Fibroblast of skin of abdomen (primary cell): ENCODE results near the gene ECT2L. TPM values are rescaled to one million over a fixed set of nuclear protein-coding genes. Genes with fewer than 3 reads are reported as not detected.
A peak's percentile ranks its signal among the peaks of the same experiment; 100 is the strongest.

Source experiments
- DNase-seq: peaks from one replicate; pipeline ENCODE4 v3.0.0-alpha.2; 2013
- polyA plus RNA-seq, 2 experiments: library from polyadenylated mRNA; unstranded; fragments of 120-200 nt; gene quantifications; one replicate each; pipeline ENCODE4 v1.2.1, GENCODE V29; 2013; ENCODE audit not compliant: insufficient read length in 2 of 2

The ECT2L gene, protein sequence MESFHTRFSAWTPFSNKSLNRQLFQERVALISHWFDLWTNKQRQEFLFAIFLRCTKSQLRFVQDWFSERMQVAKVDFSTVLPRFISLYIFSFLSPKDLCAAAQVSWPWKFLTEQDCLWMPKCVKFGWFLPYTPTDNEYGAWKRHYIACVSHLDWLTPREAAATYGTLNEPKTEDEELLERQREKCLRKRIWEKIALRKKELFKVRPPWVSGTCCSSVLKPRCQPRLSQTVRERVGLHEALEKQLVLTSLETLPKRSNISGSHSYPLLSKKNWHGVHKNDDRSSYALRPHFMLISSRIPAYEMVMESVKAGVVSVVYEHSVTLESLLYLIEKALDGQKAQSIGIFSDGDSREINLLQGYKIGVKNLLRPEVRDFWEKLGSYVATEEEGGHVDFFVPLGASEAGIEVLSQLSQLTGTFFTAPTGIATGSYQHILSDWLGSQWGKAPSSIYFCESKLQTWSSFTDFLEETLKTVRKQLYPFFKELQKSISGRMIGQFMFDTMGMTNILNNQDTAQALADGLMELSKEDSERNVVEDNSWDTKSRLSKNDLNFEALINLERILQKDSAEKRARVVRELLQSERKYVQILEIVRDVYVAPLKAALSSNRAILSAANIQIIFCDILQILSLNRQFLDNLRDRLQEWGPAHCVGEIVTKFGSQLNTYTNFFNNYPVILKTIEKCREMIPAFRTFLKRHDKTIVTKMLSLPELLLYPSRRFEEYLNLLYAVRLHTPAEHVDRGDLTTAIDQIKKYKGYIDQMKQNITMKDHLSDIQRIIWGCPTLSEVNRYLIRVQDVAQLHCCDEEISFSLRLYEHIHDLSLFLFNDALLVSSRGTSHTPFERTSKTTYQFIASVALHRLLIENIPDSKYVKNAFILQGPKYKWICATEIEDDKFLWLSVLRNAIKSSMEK
- polyA plus RNA-seq (2013, experiment 1 of 2; ENCODE audit: insufficient read length), result 0.05 TPM
- 0.04 TPM for polyA plus RNA-seq (2013, experiment 2 of 2; ENCODE audit: insufficient read length)

DNA sequence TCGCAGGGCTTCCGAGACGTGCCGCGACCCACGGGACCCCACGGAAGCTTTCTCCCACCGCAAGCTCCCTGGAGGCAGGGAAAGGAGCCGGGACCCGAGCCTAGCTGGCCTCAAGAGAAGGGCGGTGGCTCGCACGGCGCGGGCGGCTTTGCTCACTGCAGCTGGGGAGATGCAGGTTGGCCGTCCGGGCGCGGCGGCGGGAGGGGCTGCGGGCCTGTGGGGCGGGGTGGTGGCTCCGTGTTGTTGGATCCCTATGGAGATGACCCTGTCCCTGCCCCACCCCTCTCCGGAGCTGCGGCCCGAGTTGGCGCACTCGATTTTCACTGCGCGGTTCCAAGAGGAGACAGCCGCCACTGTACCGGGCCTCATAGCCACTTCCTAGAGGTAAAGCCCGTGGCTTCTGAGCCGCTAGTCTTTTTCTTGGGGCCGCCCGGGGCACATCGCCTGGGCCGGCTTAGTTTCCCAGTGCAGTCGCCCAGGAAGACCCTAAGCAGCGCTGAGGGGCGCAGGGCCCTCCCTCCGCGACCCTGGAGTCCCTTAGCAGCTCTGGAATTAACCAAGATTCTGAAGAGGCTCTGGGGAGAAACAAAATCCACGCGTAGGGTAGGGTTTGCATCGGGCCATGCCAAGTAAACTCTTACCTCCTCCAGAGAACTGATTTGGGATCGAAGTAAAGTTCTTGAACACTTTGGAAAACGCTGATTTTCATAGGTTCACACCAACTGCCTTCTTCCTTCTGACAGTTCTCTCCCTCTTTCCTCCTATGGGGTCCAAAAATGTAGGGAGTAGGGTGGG lies at the start of gene ECT2L:
ECT2L (plus strand) TSS at position 279 of the 795 bp plus-strand sequence. CDS start 17,188 bp downstream, outside the sequence.
- no peak for DNase-seq

GRCh38 chr6:138752017-138752416 lies 43.9 kb upstream of the ECT2L start:
- DNase-seq, result no peak

GRCh38 chr6:138757136-138757535 lies 38.8 kb upstream of the ECT2L start:
- DNase-seq, result peak; percentile 9

GRCh38 chr6:138765896-138766655 lies 29.8 kb upstream of the ECT2L start:
- DNase-seq, result peak; percentile 33

GRCh38 chr6:138769102-138769676 lies 26.7 kb upstream of the ECT2L start:
- no peak for DNase-seq

GRCh38 chr6:138772596-138773176 lies 23.2 kb upstream of the ECT2L start:
- DNase-seq, result no peak

DNA sequence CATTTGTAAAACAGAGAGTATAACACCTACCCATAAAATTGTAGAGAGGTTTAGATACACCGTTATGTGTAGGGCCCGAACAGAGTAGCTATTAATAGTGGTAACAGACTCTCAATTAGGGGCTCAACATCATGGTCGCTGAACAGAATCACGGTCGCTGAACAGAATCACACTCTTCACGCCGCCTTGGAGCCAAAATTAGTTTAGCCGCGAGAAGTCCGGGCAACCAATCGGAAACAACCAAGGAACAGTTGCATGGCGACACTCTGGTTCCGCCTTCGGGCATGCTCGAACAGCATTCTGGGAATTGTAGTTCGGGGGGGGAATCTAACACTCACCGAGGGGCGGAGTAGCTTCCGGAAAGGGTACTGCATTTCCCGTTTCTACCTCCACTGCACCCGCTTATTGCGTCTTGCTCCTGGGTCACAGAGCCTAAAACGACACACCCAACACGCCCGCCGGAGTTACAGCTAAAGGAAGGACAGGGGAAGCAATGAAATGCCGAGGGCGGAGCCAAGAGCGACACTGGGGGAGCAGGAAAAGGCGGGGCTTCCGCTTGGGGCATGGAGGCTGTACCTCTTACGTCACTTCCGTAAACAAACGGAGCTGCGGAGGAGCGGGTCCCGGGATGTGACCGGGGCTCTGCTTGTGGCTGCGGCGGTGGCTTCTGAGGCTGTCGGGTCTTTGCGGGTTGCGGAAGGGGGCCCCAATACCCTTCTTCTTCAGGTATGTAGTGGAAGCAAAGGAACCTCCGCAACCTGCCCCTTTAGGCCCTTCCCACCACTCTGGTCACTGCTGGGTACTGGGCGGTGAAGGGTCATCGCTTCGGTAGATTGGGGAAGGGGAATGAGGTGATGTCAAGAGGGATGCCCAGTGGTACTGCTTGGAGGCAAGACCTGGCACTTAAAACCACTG lies 22.5 kb upstream of the ECT2L start, which contains the start of gene CCDC28A:
CCDC28A (plus strand) TSS at position 593 of the 915 bp plus-strand sequence. CDS start 2,352 bp downstream, outside the sequence.
- DNase-seq, result peak; percentile 95

- DNase-seq, result no peak
Measured at GRCh38 chr6:138774370-138774769, 21.5 kb upstream of the ECT2L start.

- no peak for DNase-seq
Measured at GRCh38 chr6:138776659-138777058, 19.2 kb upstream of the ECT2L start.

GRCh38 chr6:138778331-138778730 lies 17.6 kb upstream of the ECT2L start:
- no peak for DNase-seq

GRCh38 chr6:138782243-138782642 lies 13.6 kb upstream of the ECT2L start:
- no peak for DNase-seq

GRCh38 chr6:138785079-138785478 lies 10.8 kb upstream of the ECT2L start:
- no peak for DNase-seq

DNA sequence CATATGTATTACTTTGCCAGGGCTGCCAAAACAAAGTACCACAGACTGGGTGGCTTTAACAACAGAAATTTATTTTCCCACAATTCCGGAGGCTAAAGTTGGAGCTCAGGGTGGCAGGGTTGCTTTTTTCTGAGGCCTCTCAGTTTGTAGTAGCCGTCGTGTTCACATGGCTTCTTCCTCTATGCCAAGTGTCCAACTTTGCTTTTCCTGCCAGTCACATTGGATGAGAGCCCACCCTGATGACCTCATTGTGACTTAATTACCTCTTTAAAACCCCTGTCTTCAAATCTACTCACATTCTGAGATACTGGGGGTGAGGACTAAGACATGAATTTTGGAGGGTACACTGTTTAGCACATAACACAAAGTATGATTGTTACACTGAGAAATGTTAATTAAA lies 9.9 kb upstream of the ECT2L start:
- DNase-seq, result no peak

- DNase-seq, result no peak
Measured at GRCh38 chr6:138787138-138787537, 8.7 kb upstream of the ECT2L start.

GRCh38 chr6:138796771-138797170 lies 884 bp downstream of the ECT2L start:
- no peak for DNase-seq

DNA sequence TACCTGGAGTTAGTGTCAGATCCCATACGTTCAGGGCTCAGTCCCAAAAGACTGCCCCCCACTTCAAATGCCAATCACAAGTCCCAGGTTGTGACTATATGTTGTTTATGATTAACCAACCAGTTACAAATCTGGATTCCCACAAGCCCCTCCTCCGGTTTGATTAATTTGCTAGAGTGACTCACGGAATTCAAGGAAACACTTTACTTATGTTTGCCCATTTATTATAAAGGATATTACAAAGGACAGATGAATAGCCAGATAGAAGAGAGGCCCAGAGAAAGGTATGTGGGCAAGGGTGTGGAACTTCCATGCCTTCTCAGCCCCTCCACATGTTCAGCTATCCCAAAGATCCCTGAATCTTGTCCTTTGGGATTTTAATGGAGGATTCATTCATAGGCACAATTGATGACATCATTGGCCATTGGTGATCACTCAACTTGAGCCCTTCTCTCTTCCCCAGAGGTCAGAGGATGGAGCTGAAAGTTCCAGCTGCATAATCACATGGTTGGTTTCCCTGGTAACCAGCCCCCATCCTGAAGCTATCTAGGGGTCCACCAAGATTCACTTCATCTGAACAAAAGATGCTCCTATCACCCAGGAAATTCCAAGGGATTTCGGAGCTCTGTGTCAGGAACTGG lies 2.0 kb downstream of the ECT2L start:
- no peak for DNase-seq

DNA sequence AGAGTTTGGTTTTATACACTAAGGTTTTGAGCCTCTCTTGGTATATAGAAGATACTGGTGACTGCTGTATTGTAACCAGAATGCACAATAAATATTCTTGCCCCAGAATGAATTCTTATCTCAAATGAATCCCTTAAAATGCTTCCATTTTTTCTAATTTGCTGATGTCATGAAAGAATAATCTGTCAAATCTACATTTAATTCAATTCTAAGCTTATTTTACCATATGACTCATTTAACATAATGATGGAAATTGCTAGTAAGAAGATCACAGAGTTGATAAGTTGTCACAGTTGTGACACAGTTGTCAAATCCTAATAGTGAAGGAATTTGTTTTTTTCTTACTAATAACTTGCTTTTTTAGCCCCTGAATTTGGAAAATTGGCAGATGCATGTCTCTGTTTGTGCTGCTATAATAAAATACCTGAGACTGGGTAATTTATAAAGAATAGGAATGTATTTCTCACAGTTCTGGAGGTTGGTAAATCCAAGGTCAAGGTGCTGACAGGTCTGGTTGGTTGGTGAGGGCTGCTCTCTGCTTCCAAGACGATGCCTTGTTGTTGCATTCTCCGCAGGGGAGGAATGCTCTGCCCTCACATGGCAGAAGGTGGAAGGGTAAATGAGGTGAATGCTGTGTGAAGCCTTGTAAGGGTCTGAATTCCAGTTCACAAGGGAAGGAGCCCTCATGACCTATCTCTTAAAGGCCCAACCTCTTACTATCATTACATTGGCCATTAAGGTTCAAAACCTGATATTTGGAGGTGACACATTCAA lies 4.7 kb downstream of the ECT2L start:
- no peak for DNase-seq

DNA sequence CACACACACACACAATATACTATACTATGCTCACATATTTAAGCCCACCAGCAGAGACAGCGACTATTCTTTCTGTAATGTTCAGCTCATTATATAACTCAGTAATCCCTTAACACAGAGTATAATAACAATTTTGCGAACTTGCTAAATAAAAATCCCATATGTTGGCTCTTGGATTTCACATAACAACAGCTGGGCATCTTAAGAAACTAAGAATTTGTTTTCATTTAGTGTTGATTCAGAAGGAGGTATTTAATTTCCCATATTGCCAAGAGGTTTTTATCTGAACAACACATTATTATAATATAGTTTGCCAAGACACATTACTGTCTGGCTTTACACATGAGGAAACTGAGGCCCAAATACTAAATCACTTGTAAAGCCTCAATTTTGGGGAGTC lies 7.4 kb downstream of the ECT2L start:
- DNase-seq, result no peak
